HG03139 (cell line): ENCODE measurements around the gene CLEC16A.
"Not testable (repeated sequence)": the region's sequence is repeated elsewhere in the genome, so short reads cannot be mapped to it uniquely, and the experiment has no call there.

Source experiments
- ATAC-seq: cut with Tn5 transposase; IDR thresholded peaks from one replicate; pipeline ENCODE4 v1.9.1; 2021; ENCODE audit not compliant: unreplicated experiment

CLEC16A gene

DNA sequence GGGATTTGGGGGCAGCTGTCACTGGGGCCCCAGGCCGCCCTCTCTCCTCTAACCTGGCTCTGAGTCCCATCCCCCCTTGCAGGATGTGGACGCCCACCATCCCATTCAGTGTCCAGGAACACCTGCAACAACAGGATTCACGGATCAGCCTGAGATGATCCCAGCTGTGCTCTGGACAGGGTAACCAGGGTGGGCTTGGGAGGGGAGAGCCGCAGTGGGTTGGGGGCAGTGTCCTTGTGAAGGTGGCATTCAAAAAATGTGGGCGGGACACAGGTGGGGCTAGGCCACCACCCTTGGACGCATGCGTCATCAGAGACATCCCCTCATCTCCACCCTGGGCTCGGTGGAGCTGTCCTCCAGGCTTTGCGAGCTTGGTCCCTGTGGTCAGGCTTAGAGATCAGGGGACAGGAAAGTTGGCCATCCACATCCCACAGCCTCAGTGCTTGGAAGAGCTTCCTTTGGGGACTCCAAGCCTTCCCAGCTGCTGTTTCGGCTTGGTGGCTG lies 21.2 kb upstream of the CLEC16A start:
- no peak for ATAC-seq

- no peak for ATAC-seq
These were observed 20.6 kb upstream of the CLEC16A start for GRCh38 chr16:10923650-10924214.

DNA sequence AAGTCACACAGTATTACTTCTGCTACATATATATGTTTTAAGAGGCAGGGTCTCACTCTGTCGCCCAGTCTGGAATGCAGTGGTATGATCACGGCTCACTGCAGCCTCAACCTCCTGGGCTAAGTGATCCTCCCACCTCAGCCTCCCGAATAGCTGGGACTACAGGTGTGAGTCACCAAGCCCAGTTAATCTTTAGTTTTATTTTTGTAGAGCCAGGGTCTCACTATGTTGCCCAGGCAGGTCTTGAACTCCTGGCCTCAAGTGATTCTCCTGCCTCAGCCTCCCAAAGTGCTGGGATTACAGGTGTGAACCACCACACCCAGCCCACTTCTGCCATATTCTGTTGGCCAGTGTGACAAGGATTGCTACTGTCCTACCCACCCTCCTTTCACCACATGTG lies 19.1 kb upstream of the CLEC16A start:
- ATAC-seq: not testable (repeated sequence)

DNA sequence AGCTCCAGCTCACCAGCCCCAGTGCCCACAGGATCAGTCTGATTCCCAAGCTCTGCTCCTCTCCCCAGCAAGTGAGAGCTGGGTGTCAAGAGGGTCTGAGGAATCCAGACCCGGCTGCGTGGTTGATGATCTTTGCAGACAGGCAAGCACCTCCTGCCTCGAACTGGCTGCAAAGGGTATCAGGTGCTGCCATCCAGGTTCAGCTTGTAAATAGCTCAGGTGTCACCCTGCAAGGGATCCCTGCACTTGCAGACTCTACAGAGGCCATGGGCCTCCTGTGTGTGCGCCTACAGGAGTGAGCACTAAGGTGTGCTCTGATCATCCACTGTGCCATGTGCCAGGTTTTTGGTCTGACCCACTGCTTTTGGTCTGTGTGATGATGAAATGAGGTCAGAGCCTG lies 18.3 kb upstream of the CLEC16A start:
- no peak for ATAC-seq

DNA sequence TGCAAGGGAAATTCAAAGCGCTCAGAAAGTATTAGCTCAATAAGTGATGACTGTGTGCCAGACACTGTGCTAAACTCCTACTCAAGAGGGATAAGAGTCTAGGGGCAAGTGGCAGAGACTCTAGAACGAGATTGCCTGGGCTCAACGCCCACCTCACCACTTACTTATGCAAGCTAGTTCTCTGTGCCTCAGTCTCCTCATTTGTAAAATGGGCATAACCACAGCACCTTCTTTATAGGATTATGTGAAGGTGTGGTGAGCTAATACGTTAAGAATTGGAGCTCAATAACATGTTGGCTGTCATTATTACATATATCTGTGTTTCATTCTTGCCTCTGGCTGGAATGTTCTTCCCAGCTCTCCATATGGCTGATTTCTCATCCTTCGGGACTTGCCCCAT lies 17.5 kb upstream of the CLEC16A start:
- no peak for ATAC-seq

DNA sequence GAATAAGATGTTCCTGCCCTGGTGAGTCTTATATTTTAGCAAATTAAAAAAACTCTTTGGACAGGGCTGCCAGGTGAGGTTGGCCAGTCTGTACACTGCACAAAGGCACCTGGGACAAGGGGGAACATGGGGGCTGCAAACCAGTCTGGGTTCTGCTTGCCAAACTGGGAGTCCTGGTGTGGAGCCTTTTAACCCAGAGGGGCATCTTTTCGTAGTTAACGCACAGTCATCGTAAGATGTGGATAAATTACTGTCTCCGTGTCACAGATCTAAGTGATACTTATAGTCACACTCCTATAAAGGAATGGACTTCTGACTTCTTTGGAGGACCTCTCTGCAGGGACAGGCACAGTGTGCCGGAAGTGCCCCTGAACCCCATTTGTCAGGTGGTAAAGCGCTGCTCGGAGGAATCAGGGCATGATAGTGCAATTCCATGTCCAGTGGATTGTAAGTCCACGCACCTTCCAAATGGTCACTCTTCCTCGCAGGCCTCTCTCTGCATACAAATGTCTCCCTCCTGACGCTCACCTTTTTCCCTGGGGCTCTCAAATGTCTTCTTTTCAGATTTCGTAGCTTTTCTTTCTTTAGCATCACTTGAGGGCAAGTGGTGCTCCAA lies 16.8 kb upstream of the CLEC16A start:
- no peak for ATAC-seq

DNA sequence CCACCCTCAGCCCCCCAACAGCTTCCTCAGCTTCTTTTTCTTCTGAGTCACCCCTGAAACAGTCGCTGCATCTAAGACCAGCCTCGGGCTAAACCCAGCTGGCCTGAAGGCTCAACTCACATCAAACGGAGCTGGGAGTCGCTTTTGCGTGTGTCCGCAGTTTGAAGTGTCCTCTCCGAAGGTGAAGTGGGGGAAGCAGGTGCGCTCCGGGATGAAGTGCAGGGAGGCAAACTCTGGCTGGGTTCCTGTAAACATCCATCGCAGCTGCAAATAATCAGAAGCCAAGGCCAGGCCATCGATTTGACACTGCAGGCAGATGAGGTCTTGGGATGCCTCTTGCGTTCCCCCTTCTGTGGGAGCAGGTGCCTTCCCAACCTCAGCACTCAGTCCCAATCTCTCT lies 15.3 kb upstream of the CLEC16A start:
- ATAC-seq: not testable (repeated sequence)

GRCh38 chr16:10929853-10930754 lies 14.3 kb upstream of the CLEC16A start:
- ATAC-seq: no peak

GRCh38 chr16:10930755-10931093 lies 13.6 kb upstream of the CLEC16A start:
- no peak for ATAC-seq

- ATAC-seq: no peak
These were observed 13.2 kb upstream of the CLEC16A start for GRCh38 chr16:10931134-10931533.

DNA sequence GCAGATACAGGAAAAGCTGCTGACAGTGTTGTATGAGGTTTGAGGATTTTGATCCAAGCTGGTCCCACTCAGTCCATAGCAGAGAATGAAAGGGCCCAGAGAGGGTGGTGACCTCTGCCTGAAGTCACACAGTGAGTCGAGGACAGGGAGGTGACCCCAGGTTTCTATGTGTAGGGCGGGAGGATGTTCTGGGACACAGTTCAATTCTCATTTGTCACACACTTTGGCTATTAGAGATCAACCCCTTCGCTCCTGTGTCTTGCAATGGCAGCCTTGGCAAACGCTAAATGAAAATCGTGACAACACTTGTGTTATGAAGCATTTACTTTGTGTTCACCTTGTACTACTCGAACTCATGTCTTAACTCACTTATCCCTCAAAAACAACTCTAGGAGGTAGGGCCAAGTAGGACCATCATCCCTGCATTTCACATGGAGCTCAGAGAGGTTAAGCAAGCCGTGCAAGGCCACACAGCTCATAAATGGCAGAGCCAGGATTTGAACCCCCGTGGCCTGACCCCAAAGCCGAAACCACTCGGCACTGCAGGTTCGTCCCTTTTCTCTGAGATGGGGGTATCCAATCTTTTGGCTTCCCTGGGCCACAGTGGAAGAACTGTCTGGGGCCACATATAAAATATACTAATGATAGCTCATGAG lies 12.3 kb upstream of the CLEC16A start:
- no peak for ATAC-seq

DNA sequence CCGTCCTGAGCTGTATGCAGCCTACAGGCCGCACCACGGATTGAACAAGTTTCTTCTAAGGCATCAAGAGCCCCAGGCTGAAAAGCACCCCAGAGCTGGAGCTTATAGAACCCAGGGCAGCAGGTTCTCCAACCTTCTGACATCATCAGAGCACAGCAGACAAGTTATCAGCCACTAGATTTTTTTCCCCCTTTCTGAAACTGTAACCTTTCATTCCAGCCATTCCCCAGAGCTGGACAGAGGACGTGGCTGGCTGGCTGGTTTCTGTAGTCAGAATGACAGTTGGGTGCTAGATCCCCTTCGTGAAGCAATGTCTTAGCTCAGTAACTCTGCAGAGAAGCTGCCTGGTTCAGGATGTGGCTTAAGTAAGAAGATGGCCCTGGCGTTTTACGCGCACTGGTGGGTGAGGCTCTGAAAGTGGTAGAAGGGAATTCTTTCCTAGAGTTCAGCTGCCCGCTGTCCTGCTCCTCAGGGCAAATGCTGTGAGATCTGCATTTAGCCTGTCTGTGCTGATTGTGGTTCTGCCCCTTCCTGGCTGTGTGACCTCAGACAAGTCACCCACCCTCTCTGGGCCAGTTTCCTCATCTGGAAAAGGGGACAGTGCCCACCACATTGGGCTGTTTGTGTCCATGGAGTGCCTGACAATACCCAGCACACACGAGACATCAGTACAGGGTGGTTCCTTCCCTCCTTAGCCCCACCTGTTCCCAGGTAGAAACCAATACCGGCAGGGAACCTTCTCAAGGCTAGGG lies 11.2 kb upstream of the CLEC16A start:
- no peak for ATAC-seq

GRCh38 chr16:10933865-10934264 lies 10.5 kb upstream of the CLEC16A start:
- ATAC-seq: no peak

DNA sequence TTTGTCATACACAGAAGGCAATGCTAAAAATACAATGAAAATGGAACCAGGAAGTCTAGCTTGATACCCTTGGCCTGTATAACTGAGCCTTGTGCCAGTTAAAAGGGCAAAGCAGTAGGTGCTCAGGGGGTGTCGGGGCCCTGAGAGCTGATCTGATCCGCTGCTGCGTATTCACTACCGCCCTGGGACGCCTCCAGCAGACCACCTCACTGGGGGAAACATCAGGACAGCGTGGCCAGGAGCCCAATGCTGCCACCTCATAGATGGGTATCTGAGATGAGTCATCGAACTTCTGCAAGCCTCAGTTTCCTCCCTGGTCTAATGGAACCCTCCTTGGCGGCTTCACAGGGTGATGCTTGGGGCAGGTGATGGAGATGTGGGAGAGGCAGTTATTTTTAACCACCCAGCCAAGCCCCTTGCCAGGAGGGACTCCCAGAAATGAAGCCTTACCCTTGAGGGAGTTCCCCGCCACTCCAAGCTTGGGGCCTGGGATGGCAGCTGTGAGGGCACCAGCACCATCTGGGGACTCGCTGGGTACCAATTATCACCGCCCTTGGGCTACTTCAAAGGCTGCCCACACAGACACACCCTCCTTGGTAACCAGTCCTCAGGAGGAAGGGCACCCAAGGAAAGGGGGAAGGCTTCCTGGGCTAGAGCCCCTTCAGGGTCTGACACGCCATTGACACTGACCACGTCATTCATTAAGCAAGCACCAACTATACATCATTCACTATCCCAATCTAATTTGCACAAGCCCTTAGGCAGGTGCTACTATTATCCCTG lies 9.8 kb upstream of the CLEC16A start:
- no peak for ATAC-seq

- ATAC-seq: no peak
These were observed 9.0 kb upstream of the CLEC16A start for GRCh38 chr16:10935226-10935915.

DNA sequence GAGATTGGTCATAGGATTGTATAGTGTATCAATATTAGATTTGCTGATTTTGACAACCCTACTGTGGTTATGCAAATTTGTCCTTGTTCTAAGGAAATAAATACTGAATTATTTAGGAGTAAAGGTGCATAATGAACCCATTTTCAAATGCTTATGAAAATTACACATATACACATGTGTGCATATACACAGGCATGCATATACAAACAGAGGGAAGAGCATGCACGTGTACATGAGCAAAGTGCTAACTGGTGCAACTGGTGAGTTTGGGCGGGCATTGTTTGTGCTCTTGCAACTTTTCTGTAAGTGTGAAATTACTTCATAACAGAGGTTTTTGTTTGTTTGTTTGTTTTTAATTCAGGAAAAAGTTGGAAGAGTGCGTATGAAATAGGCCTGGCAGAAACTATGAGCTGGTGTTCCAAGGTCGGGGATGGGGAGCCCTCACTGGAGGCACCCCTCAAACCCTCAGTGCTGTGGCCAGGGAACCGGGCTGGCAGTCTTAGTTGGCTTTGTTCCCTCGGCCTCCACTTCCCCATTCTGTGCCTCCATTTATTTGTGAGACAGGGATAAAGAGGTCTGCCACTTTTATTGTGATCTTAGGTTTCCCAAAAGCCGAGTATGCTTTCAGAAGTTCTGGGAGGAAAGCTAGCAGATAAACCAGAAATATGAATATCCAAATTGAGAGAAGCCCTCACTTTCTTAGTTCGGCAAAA lies 7.9 kb upstream of the CLEC16A start:
- no peak for ATAC-seq

GRCh38 chr16:10937068-10937859 lies 7.1 kb upstream of the CLEC16A start:
- ATAC-seq: no peak

- ATAC-seq: no peak
These were observed 6.0 kb upstream of the CLEC16A start for GRCh38 chr16:10938321-10938720.
